ENCODE results near the gene MRGPRG.

MRGPRG gene

GRCh38 chr11:3226846-3227567, 8.4 kb upstream of the MRGPRG start:
- no peak overlapping the region for H3K27ac ChIP-seq
- no peak for DNase-seq (ENCODE audit: low read depth, low spot score)

- no peak for DNase-seq (ENCODE audit: low read depth, low spot score)
- H3K27ac ChIP-seq, result no peak overlapping the region
Observed at GRCh38 chr11:3225826-3226750, 7.5 kb upstream of the MRGPRG start.

DNA sequence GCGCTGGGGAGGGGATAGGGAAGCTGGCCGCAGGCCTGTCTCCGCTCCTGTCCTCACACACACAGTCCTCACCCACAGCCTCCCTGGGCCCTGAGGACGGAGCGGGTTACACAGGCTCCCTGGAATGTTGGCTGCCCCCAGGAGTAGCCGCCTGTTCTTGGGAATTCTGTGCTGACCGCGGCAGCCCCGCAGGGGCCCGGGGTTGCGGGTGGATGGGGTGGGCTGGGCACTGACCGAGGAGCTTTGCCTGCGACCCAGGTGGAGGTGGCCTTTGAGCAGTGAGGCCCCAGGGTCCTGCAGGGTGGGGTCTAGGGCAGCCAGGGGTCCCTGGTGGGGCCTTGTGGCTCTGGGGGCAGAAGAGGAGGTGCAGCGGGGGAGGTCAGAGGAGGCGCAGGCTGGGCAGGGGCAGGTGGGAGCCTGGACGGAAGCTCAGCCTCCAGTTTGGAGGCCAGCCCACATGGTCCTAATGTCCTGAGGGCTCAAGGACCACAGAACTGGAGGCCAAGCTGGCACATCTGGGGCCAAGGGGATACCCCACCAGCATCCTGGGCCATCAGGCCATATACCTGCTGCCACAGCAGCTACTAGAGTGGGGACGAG, 6.6 kb upstream of the MRGPRG start:
- DNase-seq (ENCODE audit: low read depth, low spot score), result no peak

GRCh38 chr11:3224401-3225057, 5.9 kb upstream of the MRGPRG start:
- no peak for DNase-seq (ENCODE audit: low read depth, low spot score)
- H3K27ac ChIP-seq, result no peak overlapping the region

More for the DNA sequence above, 6.6 kb upstream of the MRGPRG start:
- no peak overlapping the region for H3K27ac ChIP-seq

DNA sequence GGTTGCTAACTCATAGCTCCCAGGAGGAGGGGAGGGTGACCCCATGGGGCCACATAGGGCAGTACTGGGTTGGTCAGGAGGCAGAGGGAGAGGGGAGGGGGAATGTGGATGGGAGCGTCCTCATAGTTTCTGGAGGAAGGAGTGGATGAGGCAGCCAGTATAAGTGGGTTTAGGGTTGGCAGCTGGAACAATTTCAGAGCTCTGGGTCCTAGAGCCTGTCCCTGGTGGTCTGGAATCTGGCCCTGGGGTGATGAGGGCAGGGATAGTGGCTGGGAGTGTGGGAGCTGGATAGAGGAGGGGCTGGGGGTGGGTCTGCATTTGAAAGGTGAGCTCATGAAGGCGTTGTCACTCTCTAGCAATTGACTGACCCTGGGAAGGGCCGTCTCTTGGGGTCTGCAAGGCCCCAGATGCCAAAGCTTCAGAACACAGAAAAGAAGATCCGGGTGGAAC, 5.3 kb upstream of the MRGPRG start:
- no peak for DNase-seq (ENCODE audit: low read depth, low spot score)
- no peak overlapping the region for H3K27ac ChIP-seq

DNA sequence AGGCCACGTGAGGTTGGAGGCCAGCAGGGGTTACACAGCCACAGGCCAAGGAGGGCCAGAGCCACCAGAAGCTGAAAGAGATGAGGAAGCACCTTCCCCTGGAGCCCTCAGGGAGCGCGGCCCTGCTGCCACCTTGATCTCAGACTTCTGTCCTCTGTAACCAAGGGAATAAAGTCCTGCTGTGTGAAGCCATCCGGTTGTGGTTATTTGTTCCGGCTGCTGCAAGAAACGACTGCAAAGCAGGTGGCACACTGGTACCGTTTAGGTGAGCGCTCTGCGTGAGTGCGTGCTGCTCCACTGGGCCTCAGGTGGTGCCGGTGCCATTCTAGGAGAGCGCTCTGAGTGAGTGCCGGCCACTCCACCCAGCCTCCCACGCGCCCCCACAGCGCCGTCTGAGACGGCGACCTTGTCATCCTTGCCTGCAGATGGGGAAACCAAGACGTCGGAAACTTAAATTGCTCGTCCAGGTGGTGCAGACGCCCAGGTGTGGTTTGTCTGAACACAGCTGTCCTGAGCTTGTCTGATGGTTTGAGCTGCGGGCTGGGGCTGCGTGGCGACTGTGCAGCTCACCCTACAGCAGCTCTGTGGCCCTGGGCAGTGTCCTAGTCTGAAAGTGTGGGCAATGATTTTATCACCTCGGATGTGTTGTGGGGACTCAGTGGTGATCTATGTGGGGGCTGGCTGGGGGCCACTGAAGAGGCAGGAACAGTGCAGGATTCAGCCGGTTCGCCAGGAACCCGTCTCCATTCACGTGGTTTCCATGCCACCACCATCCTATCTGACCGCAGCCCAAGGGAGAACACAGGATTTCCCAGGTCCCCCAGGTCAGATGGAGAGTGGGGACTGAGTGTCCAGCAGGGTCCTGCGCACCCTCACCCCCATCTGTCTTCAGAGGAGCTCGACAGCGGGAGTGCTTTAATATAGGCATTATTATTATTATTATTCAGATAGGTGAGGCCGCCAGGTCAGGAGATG, 4.6 kb upstream of the MRGPRG start:
- DNase-seq (ENCODE audit: low read depth, low spot score), result no peak

GRCh38 chr11:3222003-3222855, 3.6 kb upstream of the MRGPRG start:
- no peak for DNase-seq (ENCODE audit: low read depth, low spot score)
- H3K27ac ChIP-seq, result no peak overlapping the region

More for the DNA sequence above, 4.6 kb upstream of the MRGPRG start:
- no peak overlapping the region for H3K27ac ChIP-seq

GRCh38 chr11:3221408-3222002, 2.9 kb upstream of the MRGPRG start:
- no peak for DNase-seq (ENCODE audit: low read depth, low spot score)
- H3K27ac ChIP-seq, result no peak overlapping the region

GRCh38 chr11:3220521-3221407, 2.2 kb upstream of the MRGPRG start:
- no peak overlapping the region for H3K27ac ChIP-seq
- DNase-seq (ENCODE audit: low read depth, low spot score), result no peak

GRCh38 chr11:3220101-3220500, 1.5 kb upstream of the MRGPRG start:
- no peak for DNase-seq (ENCODE audit: low read depth, low spot score)
- H3K27ac ChIP-seq, result no peak overlapping the region

DNA sequence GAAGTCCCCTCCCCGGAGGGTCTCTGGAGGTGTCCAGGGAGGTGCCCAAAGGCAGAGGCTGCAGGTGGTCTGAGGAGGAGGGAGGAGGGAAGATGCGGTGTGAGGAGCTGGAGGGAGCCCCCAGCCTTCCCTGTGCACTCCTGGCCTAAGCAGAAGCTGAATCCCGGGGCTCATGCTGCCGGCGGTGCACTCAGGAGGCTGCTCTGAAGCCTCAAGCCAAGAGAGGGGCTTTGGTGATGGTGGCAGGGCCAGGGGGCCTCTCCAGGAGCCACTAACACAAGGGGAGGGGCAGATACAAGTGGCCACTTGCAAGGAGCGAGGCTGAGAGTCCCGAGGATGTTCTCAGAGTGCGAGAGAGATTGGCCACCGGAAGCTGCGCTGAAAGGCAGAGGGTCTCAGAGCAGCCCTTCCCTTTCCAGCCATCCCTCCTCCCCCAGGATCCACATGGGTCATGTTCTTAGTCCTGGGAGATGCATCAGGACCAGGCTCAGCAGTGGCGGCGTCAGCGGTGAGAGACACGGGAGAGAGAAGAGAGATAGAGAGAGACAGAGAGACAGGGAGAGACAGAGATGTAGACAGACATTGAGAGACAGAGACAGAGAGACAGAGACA, 774 bp upstream of the MRGPRG start:
- no peak overlapping the region for H3K27ac ChIP-seq
- no peak for DNase-seq (ENCODE audit: low read depth, low spot score)

DNA sequence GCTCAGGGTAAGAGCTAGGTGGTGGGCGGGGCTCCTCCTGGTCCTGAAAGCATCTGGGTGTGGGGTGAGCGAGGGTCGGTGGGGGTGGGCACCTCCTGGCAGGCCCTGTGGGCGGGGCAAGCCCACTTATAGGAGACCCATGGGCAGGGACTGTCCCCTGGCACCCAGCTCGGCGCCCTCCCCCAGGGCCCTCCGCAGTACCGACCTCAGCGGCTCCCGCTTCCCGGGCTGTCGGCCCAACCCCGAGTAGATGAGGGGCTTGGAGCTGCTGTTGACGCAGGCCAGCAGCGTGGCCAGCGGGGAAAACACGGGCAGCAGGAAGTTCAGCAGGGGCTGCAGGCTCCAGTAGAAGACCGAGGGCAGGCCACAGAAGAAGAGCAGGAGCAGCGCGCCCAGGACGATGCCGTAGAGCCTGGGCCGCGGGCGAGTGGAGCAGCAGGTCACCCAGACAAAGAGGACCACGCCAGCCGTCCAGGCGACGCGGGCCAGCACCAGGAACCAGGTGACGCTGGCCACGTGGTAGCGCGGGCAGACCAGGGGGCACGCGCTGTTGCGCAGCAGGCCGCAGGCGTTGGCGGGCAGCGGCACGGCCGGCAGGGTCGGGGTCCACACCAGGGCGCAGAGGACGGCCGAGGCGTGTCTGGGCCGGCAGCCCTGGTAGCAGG, 663 bp downstream of the MRGPRG start:
- no peak for DNase-seq (ENCODE audit: low read depth, low spot score)
- H3K27ac ChIP-seq, result no peak overlapping the region

DNA sequence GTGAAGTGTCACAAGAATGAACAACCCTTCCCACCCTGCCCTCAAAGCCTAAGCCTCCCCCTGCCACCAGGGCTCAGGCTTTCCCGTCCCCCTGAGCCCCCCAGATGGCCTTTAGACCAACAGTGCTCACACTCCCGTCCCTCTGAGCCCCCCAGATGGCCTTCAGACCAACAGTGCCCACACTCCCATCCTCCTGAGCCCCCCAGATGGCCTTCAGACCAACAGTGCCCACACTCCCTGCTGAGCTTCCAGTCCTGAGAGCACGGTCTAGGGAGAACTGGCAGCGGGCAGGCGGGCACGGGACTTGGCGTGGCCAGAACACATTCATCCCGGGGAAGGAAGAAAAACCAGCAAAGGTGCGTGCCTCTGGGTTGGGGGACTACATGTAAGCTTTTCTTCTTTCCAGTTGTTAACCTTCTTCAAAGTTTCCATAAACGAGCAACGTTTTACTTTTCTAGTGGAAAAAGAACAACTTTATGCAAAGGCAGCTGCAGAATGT, 2.5 kb downstream of the MRGPRG start:
- no peak overlapping the region for H3K27ac ChIP-seq
- no peak for DNase-seq (ENCODE audit: low read depth, low spot score)

DNA sequence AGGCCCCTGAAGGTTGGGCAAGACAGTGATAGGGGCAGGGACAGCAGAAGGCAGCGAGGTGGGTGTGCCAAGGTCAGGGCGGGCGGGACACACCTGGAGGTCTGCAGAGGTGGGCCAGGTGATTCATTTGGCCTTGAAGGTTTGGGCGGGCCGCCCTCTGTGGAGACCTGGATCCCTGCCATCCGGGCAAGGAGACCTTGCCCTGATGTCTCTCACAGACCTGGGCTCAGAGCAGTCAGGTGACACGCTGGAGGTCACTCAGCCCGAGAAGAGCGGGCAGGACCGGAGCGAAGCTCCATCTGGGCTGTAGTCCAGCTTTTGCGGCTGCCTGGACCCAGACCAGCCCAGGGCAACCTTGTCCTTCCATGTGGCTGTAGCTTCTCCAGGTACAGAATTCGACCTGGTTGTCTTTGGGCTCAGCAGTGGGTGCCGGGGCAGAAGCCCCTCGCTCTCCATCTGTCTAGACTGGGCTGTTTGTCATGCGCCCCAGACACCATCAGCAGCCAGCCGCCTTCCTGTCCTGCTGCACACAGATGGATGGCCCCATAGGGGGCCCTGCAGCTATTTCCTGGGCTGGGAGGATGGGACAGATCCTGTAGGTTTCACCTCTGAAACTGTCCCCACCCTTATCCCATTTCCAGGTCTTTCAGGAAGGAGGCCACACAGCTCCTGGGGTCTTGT, 3.1 kb downstream of the MRGPRG start:
- no peak for DNase-seq (ENCODE audit: low read depth, low spot score)
- H3K27ac ChIP-seq, result no peak overlapping the region

DNA sequence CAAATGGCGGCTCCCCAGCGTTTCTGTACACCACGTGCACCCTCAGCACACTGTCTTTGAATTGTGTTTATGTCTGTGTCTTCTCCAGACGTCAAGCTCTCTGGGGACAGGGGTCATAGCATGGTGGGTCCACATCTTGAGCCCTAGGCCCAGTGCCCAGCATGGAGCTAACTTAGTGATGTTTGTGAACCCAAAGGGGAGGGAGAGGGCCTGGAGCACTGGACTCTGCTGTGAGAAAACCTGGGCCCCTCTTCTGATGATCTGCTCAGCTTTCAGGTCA, 4.3 kb downstream of the MRGPRG start:
- no peak overlapping the region for H3K27ac ChIP-seq
- no peak for DNase-seq (ENCODE audit: low read depth, low spot score)
